Calu3 (cell line): Measurements from ENCODE around the gene CHEK2. TPM values are rescaled to one million over a fixed set of nuclear protein-coding genes. Genes with fewer than 3 reads are reported as not detected.
"Not testable (repeated sequence)": the region's sequence is repeated elsewhere in the genome, so short reads cannot be mapped to it uniquely, and the experiment has no call there.

ENCODE experiments used
- BruUV-seq: library from RNA; stranded (reverse); fragments of 400-500 nt; replicated peaks from 2 replicates; lab custom pipeline; 2021; lab: Mats Ljungman, UMichigan
- CTCF ChIA-PET: fragments of 300-600 bp; sonication (Branson Sonifier 250); formaldehyde crosslinking; loops from one replicate; lab custom pipeline; 2022; ENCODE audit warnings: antibody characterized with exemption; lab: Charles Lee
- DNase-seq: peaks from one replicate; pipeline ENCODE4 v3.0.0; 2022
- H3K27ac Mint-ChIP-seq: one replicate; pipeline ENCODE4 v1.8.0; 2022; ENCODE audit warnings: mixed read lengths; ENCODE audit not compliant: unreplicated experiment
- H3K27me3 Mint-ChIP-seq: one replicate; pipeline ENCODE4 v1.8.0; 2022; ENCODE audit warnings: mixed read lengths; ENCODE audit not compliant: unreplicated experiment
- H3K36me3 Mint-ChIP-seq: one replicate; pipeline ENCODE4 v1.8.0; 2022; ENCODE audit warnings: mild to moderate bottlenecking, moderate library complexity, mixed read lengths; ENCODE audit not compliant: insufficient read depth, unreplicated experiment
- H3K4me1 Mint-ChIP-seq: one replicate; pipeline ENCODE4 v1.8.0; 2022; ENCODE audit warnings: mild to moderate bottlenecking, low read depth, mixed read lengths; ENCODE audit not compliant: unreplicated experiment
- H3K4me3 Mint-ChIP-seq: one replicate; pipeline ENCODE4 v1.8.0; 2022; ENCODE audit warnings: mild to moderate bottlenecking, low read depth, moderate library complexity, mixed read lengths; ENCODE audit not compliant: unreplicated experiment
- H3K9me3 Mint-ChIP-seq: one replicate; pipeline ENCODE4 v1.8.0; 2022; ENCODE audit warnings: low read depth, mixed read lengths; ENCODE audit not compliant: unreplicated experiment
- intact Hi-C: fragments of 100-400 bp; cut with micrococcal nuclease; formaldehyde crosslinking; loops from one replicate; pipeline ENCODE4 v1.10.0; 2022; ENCODE audit not compliant: unreplicated experiment
- total RNA-seq: library from RNA; stranded (reverse); gene quantifications from 2 replicates; pipeline ENCODE4 v1.2.3, GENCODE V29; 2022
- TF ChIP-seq, protein P1 (sequence below): fragments of 200-600 bp; IDR thresholded peaks from one replicate; pipeline ENCODE4 v1.8.0; 2022; ENCODE audit warnings: antibody characterized with exemption; ENCODE audit not compliant: unreplicated experiment

Gene CHEK2
- total RNA-seq, 1 experiment from 2014 or later, result 27.0 TPM

- Mint-ChIP-seq H3K27me3 (no peaks in the 10 kb centered on the region), H3K4me1 (no peaks in the 10 kb centered on the region), H3K36me3 (peaks cover 21% of the 10 kb centered on the region), H3K9me3 (no peaks in the 10 kb centered on the region), H3K4me3 (no peak overlapping the region), H3K27ac (no peak overlapping the region)
- CTCF ChIA-PET, result interaction anchor here (0.7 kb wide), 1 partner anchor 40 kb away, joined by 4 read pairs; no protein-coding TSS in a partner anchor
- TF ChIP-seq, protein P1, sequence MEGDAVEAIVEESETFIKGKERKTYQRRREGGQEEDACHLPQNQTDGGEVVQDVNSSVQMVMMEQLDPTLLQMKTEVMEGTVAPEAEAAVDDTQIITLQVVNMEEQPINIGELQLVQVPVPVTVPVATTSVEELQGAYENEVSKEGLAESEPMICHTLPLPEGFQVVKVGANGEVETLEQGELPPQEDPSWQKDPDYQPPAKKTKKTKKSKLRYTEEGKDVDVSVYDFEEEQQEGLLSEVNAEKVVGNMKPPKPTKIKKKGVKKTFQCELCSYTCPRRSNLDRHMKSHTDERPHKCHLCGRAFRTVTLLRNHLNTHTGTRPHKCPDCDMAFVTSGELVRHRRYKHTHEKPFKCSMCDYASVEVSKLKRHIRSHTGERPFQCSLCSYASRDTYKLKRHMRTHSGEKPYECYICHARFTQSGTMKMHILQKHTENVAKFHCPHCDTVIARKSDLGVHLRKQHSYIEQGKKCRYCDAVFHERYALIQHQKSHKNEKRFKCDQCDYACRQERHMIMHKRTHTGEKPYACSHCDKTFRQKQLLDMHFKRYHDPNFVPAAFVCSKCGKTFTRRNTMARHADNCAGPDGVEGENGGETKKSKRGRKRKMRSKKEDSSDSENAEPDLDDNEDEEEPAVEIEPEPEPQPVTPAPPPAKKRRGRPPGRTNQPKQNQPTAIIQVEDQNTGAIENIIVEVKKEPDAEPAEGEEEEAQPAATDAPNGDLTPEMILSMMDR, result no peak
- BruUV-seq, result no TSS peak
- DNase-seq, result no peak
- intact Hi-C loops, result no loop called here
Observed at GRCh38 chr22:28750471-28750881, 8.9 kb upstream of the CHEK2 start.

DNA sequence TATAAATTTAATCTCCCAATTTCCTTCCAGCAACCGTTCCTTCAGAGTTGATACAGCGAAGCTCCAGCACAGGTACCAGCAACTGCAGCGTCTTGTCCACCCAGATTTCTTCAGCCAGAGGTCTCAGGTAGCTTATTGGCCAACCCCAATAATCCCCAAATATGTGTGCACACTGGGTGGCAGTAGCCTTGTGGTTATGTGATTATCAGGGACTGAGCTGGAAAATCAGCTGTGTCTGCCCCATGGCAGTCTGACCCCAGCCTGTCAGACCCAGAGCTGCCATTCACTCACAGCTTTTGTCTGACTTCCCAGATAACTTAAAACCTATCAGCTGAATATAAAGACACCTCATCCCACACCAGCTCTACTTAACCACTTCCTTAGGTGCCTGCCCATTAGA lies 2.2 kb upstream of the CHEK2 start:
- TF ChIP-seq, protein P1, result no peak
- no TSS peak for BruUV-seq
- H3K27me3 Mint-ChIP-seq, result no peaks in the 10 kb centered on the region
- peak overlapping the region; percentile 66 for H3K27ac Mint-ChIP-seq
- H3K4me3 Mint-ChIP-seq, result peak overlapping the region; percentile 90
- intact Hi-C loops, result loop anchor here (5.0 kb wide), 1 partner anchor 83 kb away; no protein-coding TSS in a partner anchor
- no peak for DNase-seq
- peaks cover 43% of the 10 kb centered on the region for H3K36me3 Mint-ChIP-seq
- CTCF ChIA-PET, result no interaction called here
- H3K9me3 Mint-ChIP-seq, result no peaks in the 10 kb centered on the region
- peaks cover 23% of the 10 kb centered on the region for H3K4me1 Mint-ChIP-seq

DNA sequence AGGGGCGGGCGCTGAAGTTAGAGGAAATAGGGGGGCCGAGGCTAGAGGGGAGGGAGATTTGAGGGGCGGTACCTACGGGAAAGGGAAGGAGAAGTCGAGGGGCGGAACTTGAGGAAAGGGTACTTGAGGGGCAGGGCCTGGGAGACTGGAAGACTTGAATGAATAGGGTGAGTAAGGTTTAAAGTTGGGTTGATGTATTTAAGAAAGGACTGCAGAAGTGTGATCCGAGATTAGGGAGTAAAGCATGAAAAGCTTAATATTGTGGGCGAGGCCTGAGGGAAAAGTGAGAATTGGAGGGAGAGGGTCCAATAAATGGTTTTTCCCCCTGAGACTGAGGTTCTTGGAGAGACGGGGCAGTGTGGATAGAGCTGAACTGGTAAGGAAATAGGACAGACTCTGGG lies 942 bp upstream of the CHEK2 start:
- TF ChIP-seq, protein P1, result no peak
- H3K9me3 Mint-ChIP-seq, result no peaks in the 10 kb centered on the region
- peak overlapping the region; percentile 87 for H3K27ac Mint-ChIP-seq
- no peaks in the 10 kb centered on the region for H3K27me3 Mint-ChIP-seq
- H3K4me1 Mint-ChIP-seq, result peaks cover 29% of the 10 kb centered on the region
- peak overlapping the region; percentile 90 for H3K4me3 Mint-ChIP-seq
- intact Hi-C loops, result loop anchor here (5.0 kb wide), 1 partner anchor 85 kb away; no protein-coding TSS in a partner anchor
- no peak for DNase-seq
- H3K36me3 Mint-ChIP-seq, result peaks cover 43% of the 10 kb centered on the region
- CTCF ChIA-PET, result no interaction called here
- BruUV-seq, result no TSS peak

- Mint-ChIP-seq H3K36me3 (peaks cover 37% of the 10 kb centered on the region), H3K27me3 (no peaks in the 10 kb centered on the region), H3K4me1 (peaks cover 29% of the 10 kb centered on the region), H3K27ac (peak overlapping the region; percentile 87), H3K4me3 (peak overlapping the region; percentile 90), H3K9me3 (no peaks in the 10 kb centered on the region)
- BruUV-seq, result TSS peak; percentile 81
- CTCF ChIA-PET, result interaction anchor here (1.2 kb wide), 1 partner anchor 18 kb away, joined by 7 read pairs; no protein-coding TSS in a partner anchor
- DNase-seq, result no peak
- TF ChIP-seq, protein P1, result no peak
- intact Hi-C loops, result loop anchor here (5.0 kb wide), 1 partner anchor 86 kb away; no protein-coding TSS in a partner anchor
Observed at GRCh38 chr22:28741200-28741784, 328 bp downstream of the CHEK2 start.

- CTCF ChIA-PET, BruUV-seq, H3K4me3 Mint-ChIP-seq, DNase-seq, H3K27me3 Mint-ChIP-seq, intact Hi-C loops, H3K9me3 Mint-ChIP-seq, H3K27ac Mint-ChIP-seq: not testable (repeated sequence)
- H3K36me3 Mint-ChIP-seq, result peaks cover 25% of the 10 kb centered on the region
- peaks cover 28% of the 10 kb centered on the region for H3K4me1 Mint-ChIP-seq
Observed at GRCh38 chr22:28738876-28739275, 2.7 kb downstream of the CHEK2 start.
